Measurements from ENCODE around the gene CNOT2.

Gene CNOT2

DNA sequence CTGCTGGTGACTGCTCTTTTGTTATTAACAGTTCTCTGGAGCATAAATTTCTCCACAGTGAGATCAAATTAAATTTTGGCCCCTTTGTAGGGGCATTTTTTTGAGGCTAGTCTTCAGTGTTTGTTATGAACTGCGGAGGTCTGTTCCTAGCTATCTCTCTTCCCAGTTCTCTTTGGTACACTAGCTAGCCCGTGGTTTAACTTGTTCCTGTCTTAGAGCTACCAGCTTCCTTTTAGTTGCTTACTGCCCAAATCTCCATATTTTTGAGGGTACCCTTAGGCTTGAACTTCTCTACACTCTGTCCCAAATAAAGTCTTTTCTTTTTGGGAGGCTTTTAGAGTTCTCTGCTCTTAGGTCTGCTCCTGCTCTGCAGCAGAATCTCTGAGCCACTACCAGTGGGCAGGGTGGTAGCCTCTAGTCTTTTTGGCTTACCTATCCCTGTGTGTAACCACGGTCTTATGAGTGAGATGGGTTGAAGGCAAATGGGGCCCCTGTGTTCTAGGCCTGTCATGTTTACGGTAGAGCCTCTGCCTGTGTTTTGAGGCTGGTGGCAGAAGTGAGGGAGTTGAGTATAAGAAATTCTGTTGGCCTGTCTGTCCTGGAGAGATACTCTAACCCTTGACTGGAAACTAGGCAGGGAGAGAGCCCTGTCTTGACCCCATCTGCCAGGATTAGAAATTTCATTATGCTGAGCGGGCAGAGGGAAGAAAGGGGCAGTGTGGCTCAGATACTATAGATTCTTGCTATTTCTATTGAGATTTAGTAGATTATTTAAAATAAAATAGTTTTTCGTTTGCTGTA is 21.0 kb downstream of the CNOT2 start:
- TF ChIP-seq, protein P1, sequence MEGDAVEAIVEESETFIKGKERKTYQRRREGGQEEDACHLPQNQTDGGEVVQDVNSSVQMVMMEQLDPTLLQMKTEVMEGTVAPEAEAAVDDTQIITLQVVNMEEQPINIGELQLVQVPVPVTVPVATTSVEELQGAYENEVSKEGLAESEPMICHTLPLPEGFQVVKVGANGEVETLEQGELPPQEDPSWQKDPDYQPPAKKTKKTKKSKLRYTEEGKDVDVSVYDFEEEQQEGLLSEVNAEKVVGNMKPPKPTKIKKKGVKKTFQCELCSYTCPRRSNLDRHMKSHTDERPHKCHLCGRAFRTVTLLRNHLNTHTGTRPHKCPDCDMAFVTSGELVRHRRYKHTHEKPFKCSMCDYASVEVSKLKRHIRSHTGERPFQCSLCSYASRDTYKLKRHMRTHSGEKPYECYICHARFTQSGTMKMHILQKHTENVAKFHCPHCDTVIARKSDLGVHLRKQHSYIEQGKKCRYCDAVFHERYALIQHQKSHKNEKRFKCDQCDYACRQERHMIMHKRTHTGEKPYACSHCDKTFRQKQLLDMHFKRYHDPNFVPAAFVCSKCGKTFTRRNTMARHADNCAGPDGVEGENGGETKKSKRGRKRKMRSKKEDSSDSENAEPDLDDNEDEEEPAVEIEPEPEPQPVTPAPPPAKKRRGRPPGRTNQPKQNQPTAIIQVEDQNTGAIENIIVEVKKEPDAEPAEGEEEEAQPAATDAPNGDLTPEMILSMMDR (IDR thresholded peaks at IDR 0.05; ENCODE audit: low read depth, low read length), result no peak

DNA sequence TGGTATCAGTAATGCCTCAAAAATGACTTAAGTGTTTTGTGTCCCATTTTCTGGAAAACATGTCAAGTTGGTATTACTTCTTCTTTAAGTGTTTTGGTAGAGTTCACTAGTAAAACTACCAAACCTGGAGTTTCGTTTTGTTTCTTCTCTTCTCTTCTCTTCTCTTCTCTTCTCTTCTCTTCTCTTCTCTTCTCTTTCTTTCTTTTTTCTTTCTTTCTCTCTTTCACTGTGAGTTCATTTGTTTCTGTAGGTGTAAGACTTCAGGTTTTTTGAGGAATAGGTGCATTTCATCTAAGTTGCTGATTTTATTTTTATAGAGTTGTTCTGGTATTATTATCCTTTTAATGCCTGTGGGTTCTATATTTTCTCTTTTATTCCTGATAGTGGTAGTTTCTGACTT is 21.9 kb downstream of the CNOT2 start:
- TF ChIP-seq, protein P1 (IDR thresholded peaks at IDR 0.05; ENCODE audit: low read depth, low read length), result no peak
- no peak for DNase-seq (ENCODE audit: extremely low read depth, low read depth)

More for the DNA sequence above, 21.0 kb downstream of the CNOT2 start:
- DNase-seq (ENCODE audit: extremely low read depth, low read depth), result no peak

DNA sequence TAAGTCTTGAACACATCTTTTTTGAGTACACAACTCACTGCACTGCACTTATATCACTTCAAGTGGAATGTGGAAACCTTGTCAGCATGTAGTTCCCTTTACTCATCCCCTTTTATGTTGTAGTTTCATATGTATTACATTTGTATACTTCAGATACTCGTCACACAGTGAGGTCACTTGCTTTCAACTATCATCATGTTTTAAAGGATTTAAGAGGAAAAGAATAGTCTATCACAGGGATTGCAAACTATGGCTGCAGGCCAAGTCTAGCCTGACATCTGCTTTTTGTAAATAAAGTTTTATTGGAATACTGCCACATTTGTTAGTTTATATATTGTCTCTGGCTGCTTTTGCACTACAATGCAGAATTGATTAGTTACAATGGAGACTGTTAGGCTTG is 24.3 kb downstream of the CNOT2 start:
- DNase-seq (ENCODE audit: extremely low read depth, low read depth), result no peak
- TF ChIP-seq, protein P1 (IDR thresholded peaks at IDR 0.05; ENCODE audit: low read depth, low read length), result no peak

DNA sequence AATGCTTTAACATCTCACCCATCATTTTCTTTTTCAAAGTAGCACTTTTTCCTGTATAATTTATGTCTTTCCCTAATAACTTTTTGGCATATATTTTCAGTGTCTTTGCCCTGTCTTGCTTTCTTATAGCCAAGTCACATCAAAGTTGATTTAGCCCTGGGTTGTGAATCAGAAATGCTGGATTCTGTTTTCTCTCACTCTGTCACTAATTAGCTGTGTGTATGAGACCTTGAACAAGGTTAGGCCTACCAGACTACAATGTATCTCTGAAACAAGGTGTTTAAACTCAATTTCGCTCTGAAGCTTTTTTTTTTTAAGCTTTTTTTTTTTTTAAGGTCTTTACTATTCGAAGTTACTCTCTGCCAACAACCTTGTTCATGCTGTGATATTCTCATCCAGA is 25.7 kb downstream of the CNOT2 start:
- TF ChIP-seq, protein P1 (IDR thresholded peaks at IDR 0.05; ENCODE audit: low read depth, low read length), result no peak
- no peak for DNase-seq (ENCODE audit: extremely low read depth, low read depth)

DNA sequence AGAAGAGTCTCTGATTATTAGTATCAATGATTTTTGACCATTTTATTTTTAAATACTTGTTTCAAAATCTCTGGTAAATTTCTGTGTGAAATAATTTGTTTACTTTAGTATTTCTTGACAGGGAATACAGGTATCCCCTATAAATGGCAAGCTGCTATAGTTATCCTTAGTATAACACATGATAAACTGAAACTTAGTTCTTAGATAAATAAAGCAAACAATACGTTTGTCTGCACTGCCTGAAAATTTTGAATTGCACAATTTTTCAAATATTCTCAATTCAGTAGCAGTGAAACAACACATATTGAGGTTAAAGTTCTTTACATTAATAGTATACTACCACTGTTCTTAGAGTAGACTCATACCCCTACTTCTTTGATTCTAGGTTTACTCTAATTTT is 26.9 kb downstream of the CNOT2 start:
- no peak for DNase-seq (ENCODE audit: extremely low read depth, low read depth)
- TF ChIP-seq, protein P1 (IDR thresholded peaks at IDR 0.05; ENCODE audit: low read depth, low read length), result no peak

DNA sequence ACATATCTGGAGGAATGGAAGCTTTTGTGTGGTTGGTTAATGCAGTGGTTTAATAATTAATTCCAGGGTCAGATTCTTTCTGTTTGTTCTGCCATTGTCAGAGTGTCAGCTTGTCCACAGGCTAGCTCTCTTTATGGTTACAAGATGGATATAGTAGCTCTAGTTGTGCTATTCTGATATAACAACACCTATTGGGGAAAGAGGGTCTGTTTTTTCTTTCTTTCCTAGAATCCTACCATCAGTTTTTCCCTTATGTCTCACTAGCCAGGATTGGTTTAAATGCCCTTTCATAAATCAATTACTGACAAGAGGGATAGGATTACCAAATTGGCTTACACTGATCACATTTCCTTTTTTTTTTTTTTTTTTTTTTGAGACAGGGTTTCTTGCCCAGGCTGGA is 27.8 kb downstream of the CNOT2 start:
- no peak for DNase-seq (ENCODE audit: extremely low read depth, low read depth)

DNA sequence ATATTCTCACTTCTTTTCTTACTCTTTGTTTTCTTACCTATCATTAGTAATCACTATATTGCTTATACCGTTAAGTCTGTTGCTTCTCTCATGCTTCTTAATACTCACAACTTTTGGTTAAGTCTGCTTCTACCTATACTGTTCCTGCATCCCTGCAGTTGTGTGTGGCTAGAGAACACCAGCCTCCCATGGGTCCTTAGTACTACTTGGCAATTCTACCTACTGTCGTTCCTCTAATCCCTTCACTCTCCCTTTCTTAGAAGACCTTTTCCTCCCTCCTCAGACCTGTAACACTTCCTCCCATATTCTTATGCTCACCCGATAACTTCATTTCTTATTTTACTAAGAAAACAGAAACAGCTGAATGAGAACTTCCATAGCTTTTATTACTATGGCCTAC is 29.3 kb downstream of the CNOT2 start:
- TF ChIP-seq, protein P1 (IDR thresholded peaks at IDR 0.05; ENCODE audit: low read depth, low read length), result no peak
- DNase-seq (ENCODE audit: extremely low read depth, low read depth), result no peak

More for the DNA sequence above, 27.8 kb downstream of the CNOT2 start:
- TF ChIP-seq, protein P1 (IDR thresholded peaks at IDR 0.05; ENCODE audit: low read depth, low read length), result no peak
